ENCODE results near the gene TSHB. TPM values are rescaled to one million over a fixed set of nuclear protein-coding genes. Genes with fewer than 3 reads are reported as not detected.

TSHB gene
- total RNA-seq = not detected in 2 replicates

GRCh38 chr1:115029526-115029925 is at the start of gene TSHB:
TSS of gene TSHB (plus strand) at chr1:115029826. CDS start at chr1:115033363, 3,537 bp downstream.

Other genes starting within 250 kb of the TSHB start
- gene SIKE1, start 249.1 kb upstream of the TSHB start, total RNA-seq = 48.3 and 56.8 TPM in 2 replicates
- gene SYCP1, start 175.0 kb upstream of the TSHB start, total RNA-seq = not detected in 2 replicates
- under 0.01 and 0.22 TPM in 2 replicates for gene TSPAN2, start 59.7 kb downstream of the TSHB start, total RNA-seq